Measurements from ENCODE around the gene SCARB1. TPM values are rescaled to one million over a fixed set of nuclear protein-coding genes. Genes with fewer than 3 reads are reported as not detected.

SCARB1 gene
- total RNA-seq, 1 donor from 2014 or later = 6.6 TPM

DNA sequence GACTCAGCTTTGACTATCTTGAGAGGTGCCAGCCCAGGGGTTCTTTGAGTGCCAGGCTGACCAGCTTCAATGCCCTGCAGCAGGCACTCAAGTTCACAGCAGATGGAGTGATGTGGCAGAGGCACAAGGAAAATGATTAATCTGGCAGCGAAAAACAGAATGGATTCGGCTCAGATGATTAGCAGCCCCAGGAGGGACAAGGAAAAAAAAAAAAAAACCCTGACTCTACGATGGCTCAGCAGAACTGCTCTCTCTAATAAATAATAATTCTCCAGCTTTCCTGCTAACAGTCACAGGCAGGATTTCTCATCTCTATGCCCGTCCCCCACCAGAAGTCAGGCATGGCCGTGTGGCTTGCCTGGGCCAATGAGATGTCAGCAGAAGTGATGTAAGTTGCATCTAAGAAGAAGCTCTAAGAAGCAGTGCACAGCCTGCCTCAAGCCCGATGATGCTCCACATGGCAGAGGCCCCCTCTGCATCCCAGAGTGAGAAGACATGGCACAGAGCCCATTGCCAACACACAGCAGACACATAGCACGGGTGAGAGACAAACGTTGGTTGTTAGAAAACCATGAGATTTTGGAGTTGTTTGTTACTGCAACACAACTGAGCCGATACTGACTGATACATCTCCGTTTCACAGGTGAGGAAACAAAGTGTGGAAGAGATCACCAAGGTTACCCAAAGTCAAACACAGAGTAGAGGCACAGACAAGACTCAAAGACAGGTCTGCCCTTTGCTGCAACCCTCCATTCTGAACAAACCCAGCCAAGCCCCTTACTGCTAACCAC is 111.0 kb downstream of the SCARB1 start:
- no peaks in the 10 kb centered on the region for H3K36me3 ChIP-seq (ENCODE audit: control insufficient read depth, insufficient read depth, low read length)
- H3K4me3 ChIP-seq (ENCODE audit: low read depth, low read length) = no peak overlapping the region
- FAIRE-seq = peak; percentile 50
- peaks cover 2% of the 10 kb centered on the region for H3K27me3 ChIP-seq (ENCODE audit: control insufficient read depth, insufficient read depth, low read length)
- no peak for TF ChIP-seq CTCF (IDR thresholded peaks at IDR 0.05; ENCODE audit: insufficient read depth, low read length, severe bottlenecking)
- no peak for DNase-seq (ENCODE audit: low read depth)

- Histone ChIP-seq H3K36me3 (ENCODE audit: control insufficient read depth, insufficient read depth, low read length) (no peaks in the 10 kb centered on the region), H3K4me3 (ENCODE audit: low read depth, low read length) (no peak overlapping the region), H3K27me3 (ENCODE audit: control insufficient read depth, insufficient read depth, low read length) (peaks cover 2% of the 10 kb centered on the region)
- DNase-seq (ENCODE audit: low read depth) = no peak
- FAIRE-seq = no peak
- TF ChIP-seq CTCF (IDR thresholded peaks at IDR 0.05; ENCODE audit: insufficient read depth, low read length, severe bottlenecking) = no peak
Observed at GRCh38 chr12:124751654-124752355, 111.9 kb downstream of the SCARB1 start.

GRCh38 chr12:124750787-124751471 is 112.7 kb downstream of the SCARB1 start:
- FAIRE-seq (no peak), DNase-seq (ENCODE audit: low read depth) (no peak)
- Histone ChIP-seq H3K4me3 (ENCODE audit: low read depth, low read length) (no peak overlapping the region), H3K27me3 (ENCODE audit: control insufficient read depth, insufficient read depth, low read length) (peaks cover 2% of the 10 kb centered on the region), H3K36me3 (ENCODE audit: control insufficient read depth, insufficient read depth, low read length) (no peaks in the 10 kb centered on the region)
- no peak for TF ChIP-seq CTCF (IDR thresholded peaks at IDR 0.05; ENCODE audit: insufficient read depth, low read length, severe bottlenecking)

- H3K4me3 ChIP-seq (ENCODE audit: low read depth, low read length) = no peak overlapping the region
- no peaks in the 10 kb centered on the region for H3K36me3 ChIP-seq (ENCODE audit: control insufficient read depth, insufficient read depth, low read length)
- no peak for TF ChIP-seq CTCF (IDR thresholded peaks at IDR 0.05; ENCODE audit: insufficient read depth, low read length, severe bottlenecking)
- peaks cover 2% of the 10 kb centered on the region for H3K27me3 ChIP-seq (ENCODE audit: control insufficient read depth, insufficient read depth, low read length)
- FAIRE-seq (no peak), DNase-seq (ENCODE audit: low read depth) (no peak)
Observed at GRCh38 chr12:124750149-124750656, 113.5 kb downstream of the SCARB1 start.

DNA sequence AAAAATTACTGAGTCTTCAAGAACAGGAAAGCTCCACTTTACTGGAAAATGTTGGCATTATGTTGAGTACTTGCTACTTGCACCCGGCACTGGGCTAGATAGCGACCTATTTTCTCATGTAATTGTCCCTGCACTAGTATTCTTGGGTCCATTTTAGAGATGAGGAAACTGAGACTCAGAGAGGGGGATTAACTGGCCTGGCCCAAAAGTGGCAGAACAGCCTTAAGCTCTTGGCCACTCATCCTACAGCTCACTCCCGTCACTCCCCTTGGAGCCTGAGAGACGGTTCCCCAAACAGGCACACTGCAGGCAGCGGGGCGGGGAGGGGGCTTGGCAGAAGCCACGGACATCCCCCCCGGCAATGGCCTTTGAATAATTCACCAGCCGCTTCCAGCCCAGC is 113.9 kb downstream of the SCARB1 start:
- H3K4me3 ChIP-seq (ENCODE audit: low read depth, low read length) = no peak overlapping the region
- FAIRE-seq = no peak
- TF ChIP-seq CTCF (IDR thresholded peaks at IDR 0.05; ENCODE audit: insufficient read depth, low read length, severe bottlenecking) = no peak
- H3K27me3 ChIP-seq (ENCODE audit: control insufficient read depth, insufficient read depth, low read length) = peaks cover 2% of the 10 kb centered on the region
- H3K36me3 ChIP-seq (ENCODE audit: control insufficient read depth, insufficient read depth, low read length) = no peaks in the 10 kb centered on the region
- DNase-seq (ENCODE audit: low read depth) = no peak
